Endothelial cell of umbilical vein (primary cell): ENCODE data around the gene DNAJC28. TPM values are rescaled to one million over a fixed set of nuclear protein-coding genes. Genes with fewer than 3 reads are reported as not detected.
A peak's percentile ranks its signal among the peaks of the same experiment; 100 is the strongest.

Experiments
- BruUV-seq: library from RNA; stranded (reverse); fragments of 400-500 nt; replicated peaks from 2 replicates; lab custom pipeline; 2021; lab: Mats Ljungman, UMichigan
- CTCF ChIA-PET: fragments of 300-600, 350-600 bp; sonication (Branson Sonifier 250); formaldehyde crosslinking; loops from one replicate; lab custom pipeline; 2021; ENCODE audit warnings: antibody characterized with exemption, inconsistent platforms; lab: Charles Lee
- POLR2A ChIA-PET: fragments of 300-600, 350-600 bp; sonication (Branson Sonifier 250); formaldehyde crosslinking; loops from one replicate; lab custom pipeline; 2021; ENCODE audit warnings: antibody characterized with exemption, inconsistent platforms; lab: Charles Lee
- DNase-seq: peaks from one replicate; pipeline ENCODE4 v3.0.0-alpha.2; 2011; ENCODE audit warnings: low read depth, low spot score
- FAIRE-seq: peaks from 2 replicates; lab custom pipeline; 2011; peaks lifted over from hg19 to GRCh38; lab: Jason Lieb, UNC
- H2AFZ ChIP-seq: 2 replicates; pipeline ENCODE4 v1.6.0; 2012; ENCODE audit warnings: low read depth, low read length, control low read depth, inconsistent platforms
- H3K27ac ChIP-seq: 2 replicates; pipeline ENCODE4 v1.5.1; 2011; ENCODE audit warnings: low read depth, mild to moderate bottlenecking, control low read depth, low read length, moderate library complexity; ENCODE audit not compliant: insufficient read depth
- H3K27me3 ChIP-seq, 2 experiments: 2 replicates each; pipeline versions ENCODE4 v1.6.0 to v1.6.1; 2011; ENCODE audit warnings: low read length in 2 of 2, mixed read lengths in 1 of 2; ENCODE audit not compliant: control insufficient read depth in 2 of 2, insufficient read depth in 2 of 2
- H3K36me3 ChIP-seq, 2 experiments: 2 replicates in 1 of 2; 3 replicates in 1 of 2; pipeline ENCODE4 v1.5.1; 2011; ENCODE audit warnings: low read length in 2 of 2, mild to moderate bottlenecking in 1 of 2, moderate library complexity in 1 of 2; ENCODE audit not compliant: control insufficient read depth in 2 of 2, insufficient read depth in 2 of 2; ENCODE audit errors: extremely low read depth in 1 of 2
- H3K4me1 ChIP-seq: 3 replicates; pipeline ENCODE4 v1.5.1; 2011; ENCODE audit warnings: mild to moderate bottlenecking, low read length; ENCODE audit not compliant: control insufficient read depth, insufficient read depth; ENCODE audit errors: extremely low read depth
- H3K4me2 ChIP-seq: 2 replicates; pipeline ENCODE4 v1.6.1; 2011; ENCODE audit warnings: low read length, control low read depth, mixed read lengths; ENCODE audit not compliant: insufficient read depth
- H3K4me3 ChIP-seq, 3 experiments: fragments of 200-600 bp in 1 of 3; sonication (generic), shearing (Covaris generic) in 1 of 3; replicated peaks in 1 of 3; 2 replicates each; pipeline ENCODE4 v1.5.1; 2011 to 2016; ENCODE audit warnings: control low read depth in 3 of 3, low read length in 3 of 3, mild to moderate bottlenecking in 2 of 3, inconsistent platforms in 1 of 3, low read depth in 1 of 3, moderate library complexity in 1 of 3; ENCODE audit not compliant: insufficient read depth in 1 of 3
- H3K79me2 ChIP-seq: 2 replicates; pipeline ENCODE4 v1.6.0; 2012; ENCODE audit warnings: low read length, inconsistent platforms; ENCODE audit not compliant: control insufficient read depth, insufficient read depth
- H3K9ac ChIP-seq: replicated peaks from 2 replicates; pipeline ENCODE3; 2011; ENCODE audit warnings: low read length, control low read depth; ENCODE audit not compliant: insufficient read depth; ENCODE audit errors: extremely low read depth
- H3K9me1 ChIP-seq: replicated peaks from 3 replicates; pipeline ENCODE4 v1.6.0; 2011; ENCODE audit warnings: mild to moderate bottlenecking, low read length; ENCODE audit not compliant: control insufficient read depth, insufficient read depth; ENCODE audit errors: extremely low read depth
- H3K9me3 ChIP-seq: replicated peaks from 2 replicates; pipeline ENCODE4 v1.5.1; 2012; ENCODE audit warnings: low read length, inconsistent platforms; ENCODE audit not compliant: control insufficient read depth, insufficient read depth
- H4K20me1 ChIP-seq: replicated peaks from 2 replicates; pipeline ENCODE3; 2011; ENCODE audit warnings: mild to moderate bottlenecking, low read length; ENCODE audit not compliant: control insufficient read depth, insufficient read depth; ENCODE audit errors: extremely low read depth
- CTCF ChIP-seq, 2 donors: IDR thresholded peaks; 1 replicate in 1 of 2; 2 replicates in 1 of 2; pipeline ENCODE4 v1.5.1; 2011; ENCODE audit warnings: low read length in 2 of 2, mild to moderate bottlenecking in 2 of 2, moderate library complexity in 2 of 2, control low read depth in 1 of 2, inconsistent platforms in 1 of 2, low read depth in 1 of 2; ENCODE audit not compliant: insufficient read depth in 1 of 2; ENCODE audit errors: extremely low read depth in 1 of 2
- EZH2 ChIP-seq: IDR thresholded peaks from 2 replicates; pipeline ENCODE4 v1.6.1; 2012; ENCODE audit warnings: borderline replicate concordance, low read depth, mild to moderate bottlenecking, moderate library complexity, low read length, inconsistent platforms; ENCODE audit not compliant: severe bottlenecking
- FOS ChIP-seq: IDR thresholded peaks from 2 replicates; pipeline ENCODE4 v1.6.1; 2011; ENCODE audit warnings: mild to moderate bottlenecking, low read length, moderate library complexity, borderline replicate concordance; ENCODE audit not compliant: insufficient read depth
- GATA2 ChIP-seq: IDR thresholded peaks from 2 replicates; pipeline ENCODE4 v1.7.0; 2011; ENCODE audit warnings: low read depth, mild to moderate bottlenecking, moderate library complexity, mixed read lengths, low read length; ENCODE audit not compliant: insufficient read length, insufficient read depth
- JUN ChIP-seq: IDR thresholded peaks from 2 replicates; pipeline ENCODE4 v1.6.1; 2011; ENCODE audit warnings: borderline replicate concordance, low read depth; ENCODE audit not compliant: insufficient read length, insufficient read depth
- MAX ChIP-seq: IDR thresholded peaks from 2 replicates; pipeline ENCODE4 v1.6.1; 2011; ENCODE audit not compliant: insufficient read depth, insufficient read length
- POLR2A ChIP-seq: IDR thresholded peaks from 2 replicates; pipeline ENCODE4 v1.6.1; 2012; ENCODE audit warnings: low read depth, mild to moderate bottlenecking, control low read depth, low read length
- POLR2AphosphoS5 ChIP-seq: IDR thresholded peaks from 2 replicates; pipeline ENCODE4 v1.6.1; 2012; ENCODE audit warnings: low read depth, mild to moderate bottlenecking, control low read depth, low read length, moderate library complexity; ENCODE audit not compliant: insufficient read depth
- dilution Hi-C: fragments of 300-500 bp; cut with MboI; formaldehyde crosslinking; loops from one replicate; pipeline ENCODE4 v1.15.0; 2019; ENCODE audit warnings: low sequenced_read_pairs; ENCODE audit not compliant: extremely low pct_ligation_motif_present
- intact Hi-C: fragments of 100-400 bp; cut with micrococcal nuclease; formaldehyde crosslinking; loops from one replicate; pipeline ENCODE4 v1.10.0; 2022
- polyA plus RNA-seq, 4 experiments: library from polyadenylated mRNA; depleted of rRNA in 3 of 4; stranded (reverse) in 3 of 4; unstranded in 1 of 4; fragments of >200 nt; gene quantifications; 2 replicates each; pipeline versions ENCODE4 v1.2.1 to v1.2.3, GENCODE V29; 2011 to 2012; ENCODE audit warnings: missing spikeins in 1 of 4
- total RNA-seq: library from RNA; stranded (reverse); gene quantifications from 2 replicates; pipeline ENCODE4 v1.2.3, GENCODE V29; 2021

The DNAJC28 gene
- total and polyA plus RNA-seq, 2 donors (not counting 3 experiments of a cell fraction or from before 2014, with no cell fraction given): 0.19 to 0.82 TPM

GRCh38 chr21:33531007-33531406 lies 39.5 kb upstream of the DNAJC28 start:
- ChIA-PET POLR2A (no interaction called here), CTCF (interaction anchor here (0.8 to 1.1 kb wide), 3 partner anchors 11 to 40 kb away, joined by 3 to 4 read pairs (median 3); partner anchors contain the start of gene DNAJC28)
- Histone ChIP-seq H3K4me2 (no peak overlapping the region), H4K20me1 (no peaks in the 10 kb centered on the region), H3K79me2 (peaks cover 2% of the 10 kb centered on the region), H2AFZ (no peak overlapping the region), H3K4me3 (no peak overlapping the region), H3K9ac (no peak overlapping the region), H3K9me3 (no peaks in the 10 kb centered on the region), H3K27me3 (no peaks in the 10 kb centered on the region), H3K9me1 (no peaks in the 10 kb centered on the region), H3K36me3 (peaks cover 18 to 29% of the 10 kb centered on the region in 2 experiments), H3K27ac (no peak overlapping the region), H3K4me1 (no peaks in the 10 kb centered on the region)
- FAIRE-seq (no peak), DNase-seq (no peak)
- TF ChIP-seq EZH2: no peak
- TF ChIP-seq FOS: no peak
- TF ChIP-seq GATA2: no peak
- intact Hi-C loops (no loop called here), dilution Hi-C loops (no loop called here)
- no TSS peak for BruUV-seq

GRCh38 chr21:33522953-33523349 lies 31.4 kb upstream of the DNAJC28 start:
- Histone ChIP-seq H4K20me1 (no peaks in the 10 kb centered on the region), H2AFZ (no peak overlapping the region), H3K4me2 (no peak overlapping the region), H3K4me1 (no peaks in the 10 kb centered on the region), H3K36me3 (peaks cover 6 to 15% of the 10 kb centered on the region in 2 experiments), H3K27ac (no peak overlapping the region), H3K9me3 (no peaks in the 10 kb centered on the region), H3K9ac (no peak overlapping the region), H3K27me3 (no peaks in the 10 kb centered on the region), H3K9me1 (no peaks in the 10 kb centered on the region), H3K4me3 (no peak overlapping the region), H3K79me2 (no peaks in the 10 kb centered on the region)
- intact Hi-C loops (no loop called here), dilution Hi-C loops (no loop called here)
- ChIA-PET POLR2A (no interaction called here), CTCF (interaction anchor here (0.8 kb wide), 1 partner anchor 11 kb away, joined by 3 read pairs; no protein-coding TSS in a partner anchor)
- BruUV-seq: no TSS peak
- TF ChIP-seq POLR2AphosphoS5 (no peak), JUN (no peak), CTCF (IDR thresholded peaks at IDR 0.05; ENCODE audit: extremely low read depth in 1 of 2, insufficient read depth in 1 of 2, low read depth in 1 of 2, low read length in 2 of 2) (no peak), POLR2A (no peak), EZH2 (no peak), MAX (no peak)
- DNase-seq (no peak), FAIRE-seq (peak; percentile 72)
